PFSK-1 (cell line): ENCODE measurements around the gene EIF2A.

Experiments
- FOXP2 ChIP-seq: optimal IDR thresholded peaks from 2 replicates; pipeline ENCODE3; 2011; ENCODE audit warnings: borderline replicate concordance, control low read depth, inconsistent platforms; ENCODE audit not compliant: insufficient read depth; ENCODE audit errors: extremely low read length, extremely low read depth
- POLR2AphosphoS5 ChIP-seq: IDR thresholded peaks from 2 replicates; pipeline ENCODE4 v1.6.1; 2012; ENCODE audit warnings: low read depth, mild to moderate bottlenecking, control low read depth, low read length, moderate library complexity
- SIN3A ChIP-seq: IDR thresholded peaks from 2 replicates; pipeline ENCODE4 v1.6.1; 2012; ENCODE audit warnings: mild to moderate bottlenecking, low read length, moderate library complexity, borderline replicate concordance; ENCODE audit not compliant: insufficient read depth
- TAF1 ChIP-seq: IDR thresholded peaks from 2 replicates; pipeline ENCODE4 v1.6.1; 2012; ENCODE audit warnings: low read length, control low read depth, borderline replicate concordance; ENCODE audit not compliant: insufficient read depth
- TF ChIP-seq, protein P1 (sequence below), 2 experiments: IDR thresholded peaks; 2 replicates each; pipeline versions ENCODE4 v1.6.1 to v1.8.0; 2011 to 2012; ENCODE audit warnings: low read depth in 2 of 2, low read length in 2 of 2, control low read depth in 1 of 2, inconsistent platforms in 1 of 2, mild to moderate bottlenecking in 1 of 2, moderate library complexity in 1 of 2; ENCODE audit not compliant: insufficient read depth in 1 of 2

The EIF2A gene

DNA sequence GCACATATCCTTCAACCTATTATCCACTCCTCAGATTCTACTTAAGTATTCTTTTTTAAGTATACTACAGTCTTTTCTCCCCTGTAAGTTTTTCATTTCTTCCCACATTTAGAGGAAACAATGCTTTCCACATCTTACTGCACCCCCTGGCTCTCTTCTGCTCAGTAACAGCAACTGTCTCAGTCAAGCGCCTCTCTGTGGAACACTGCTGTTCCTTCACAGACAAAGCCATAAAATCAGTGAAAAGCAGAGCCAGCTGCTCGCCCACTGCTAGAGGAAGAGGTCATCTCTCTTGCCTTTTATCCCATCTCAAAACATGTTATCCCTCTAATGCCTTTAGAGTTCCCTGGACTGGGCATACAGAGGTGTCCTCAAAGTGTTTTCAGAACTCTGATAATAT, 25.1 kb upstream of the EIF2A start:
- no peak for TF ChIP-seq POLR2AphosphoS5
- no peak for TF ChIP-seq FOXP2
- TF ChIP-seq SIN3A: no peak
- TF ChIP-seq, protein P1, sequence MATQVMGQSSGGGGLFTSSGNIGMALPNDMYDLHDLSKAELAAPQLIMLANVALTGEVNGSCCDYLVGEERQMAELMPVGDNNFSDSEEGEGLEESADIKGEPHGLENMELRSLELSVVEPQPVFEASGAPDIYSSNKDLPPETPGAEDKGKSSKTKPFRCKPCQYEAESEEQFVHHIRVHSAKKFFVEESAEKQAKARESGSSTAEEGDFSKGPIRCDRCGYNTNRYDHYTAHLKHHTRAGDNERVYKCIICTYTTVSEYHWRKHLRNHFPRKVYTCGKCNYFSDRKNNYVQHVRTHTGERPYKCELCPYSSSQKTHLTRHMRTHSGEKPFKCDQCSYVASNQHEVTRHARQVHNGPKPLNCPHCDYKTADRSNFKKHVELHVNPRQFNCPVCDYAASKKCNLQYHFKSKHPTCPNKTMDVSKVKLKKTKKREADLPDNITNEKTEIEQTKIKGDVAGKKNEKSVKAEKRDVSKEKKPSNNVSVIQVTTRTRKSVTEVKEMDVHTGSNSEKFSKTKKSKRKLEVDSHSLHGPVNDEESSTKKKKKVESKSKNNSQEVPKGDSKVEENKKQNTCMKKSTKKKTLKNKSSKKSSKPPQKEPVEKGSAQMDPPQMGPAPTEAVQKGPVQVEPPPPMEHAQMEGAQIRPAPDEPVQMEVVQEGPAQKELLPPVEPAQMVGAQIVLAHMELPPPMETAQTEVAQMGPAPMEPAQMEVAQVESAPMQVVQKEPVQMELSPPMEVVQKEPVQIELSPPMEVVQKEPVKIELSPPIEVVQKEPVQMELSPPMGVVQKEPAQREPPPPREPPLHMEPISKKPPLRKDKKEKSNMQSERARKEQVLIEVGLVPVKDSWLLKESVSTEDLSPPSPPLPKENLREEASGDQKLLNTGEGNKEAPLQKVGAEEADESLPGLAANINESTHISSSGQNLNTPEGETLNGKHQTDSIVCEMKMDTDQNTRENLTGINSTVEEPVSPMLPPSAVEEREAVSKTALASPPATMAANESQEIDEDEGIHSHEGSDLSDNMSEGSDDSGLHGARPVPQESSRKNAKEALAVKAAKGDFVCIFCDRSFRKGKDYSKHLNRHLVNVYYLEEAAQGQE (IDR thresholded peaks at IDR 0.05; ENCODE audit: insufficient read depth in 1 of 2, low read depth in 2 of 2, low read length in 2 of 2): no peak
- TF ChIP-seq TAF1: no peak

DNA sequence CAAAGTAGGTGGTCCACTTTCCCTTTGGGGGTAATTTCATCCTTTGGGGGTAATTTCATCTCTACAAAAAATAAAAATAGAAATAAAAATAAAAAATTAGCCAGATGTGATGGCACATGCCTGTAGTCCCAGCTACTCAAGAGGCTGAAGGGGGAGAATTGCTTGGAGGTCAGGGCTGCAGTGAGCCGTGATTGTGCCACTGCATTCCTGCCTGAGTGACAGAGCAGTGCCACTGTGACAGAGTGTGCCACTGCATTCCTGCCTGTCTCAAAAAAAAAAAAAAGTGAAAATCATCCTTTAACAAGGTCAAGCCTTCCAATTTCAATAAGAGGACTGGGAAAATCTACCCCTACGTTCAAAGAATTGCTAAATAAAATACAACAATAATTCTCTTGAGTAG, 23.0 kb upstream of the EIF2A start:
- no peak for TF ChIP-seq POLR2AphosphoS5

DNA sequence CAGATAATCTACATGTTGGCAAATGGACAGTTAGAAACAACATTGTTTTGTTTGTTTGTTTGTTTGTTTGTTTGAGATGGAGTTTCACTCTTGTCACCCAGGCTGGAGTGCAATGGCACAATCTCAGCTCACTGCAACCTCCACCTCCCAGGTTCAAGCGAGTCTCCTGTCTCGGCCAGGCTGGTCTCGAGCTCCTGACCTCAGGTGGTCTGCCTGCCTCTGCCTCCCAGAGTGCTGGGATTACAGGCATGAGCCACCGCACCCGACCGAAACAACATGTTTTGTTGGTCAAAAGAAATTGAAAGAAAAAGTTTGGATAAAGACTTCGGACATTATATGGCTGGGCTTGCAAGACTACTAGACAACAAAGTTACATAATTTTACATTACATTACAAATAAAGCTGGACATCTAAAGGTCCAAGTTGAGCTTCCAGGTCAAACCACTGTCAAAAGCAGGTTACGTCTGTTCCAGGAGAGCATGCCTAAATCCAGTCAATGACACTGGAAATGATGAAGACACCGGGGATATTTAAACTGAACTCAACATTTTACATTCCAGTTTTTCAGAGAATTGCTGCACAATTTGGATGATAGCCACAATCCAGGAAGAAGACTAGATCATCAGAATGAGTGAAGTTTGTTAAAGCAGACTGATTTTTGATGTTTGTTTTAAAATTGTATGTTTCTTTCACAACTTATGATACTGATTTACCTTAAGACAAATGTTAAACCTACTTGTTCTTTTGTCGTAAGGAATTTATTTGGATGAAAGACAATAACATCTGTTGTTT, 18.9 kb upstream of the EIF2A start:
- TF ChIP-seq TAF1 (no peak), POLR2AphosphoS5 (no peak), FOXP2 (no peak), SIN3A (no peak)
- TF ChIP-seq, protein P1 (IDR thresholded peaks at IDR 0.05; ENCODE audit: insufficient read depth in 1 of 2, low read depth in 2 of 2, low read length in 2 of 2): no peak

DNA sequence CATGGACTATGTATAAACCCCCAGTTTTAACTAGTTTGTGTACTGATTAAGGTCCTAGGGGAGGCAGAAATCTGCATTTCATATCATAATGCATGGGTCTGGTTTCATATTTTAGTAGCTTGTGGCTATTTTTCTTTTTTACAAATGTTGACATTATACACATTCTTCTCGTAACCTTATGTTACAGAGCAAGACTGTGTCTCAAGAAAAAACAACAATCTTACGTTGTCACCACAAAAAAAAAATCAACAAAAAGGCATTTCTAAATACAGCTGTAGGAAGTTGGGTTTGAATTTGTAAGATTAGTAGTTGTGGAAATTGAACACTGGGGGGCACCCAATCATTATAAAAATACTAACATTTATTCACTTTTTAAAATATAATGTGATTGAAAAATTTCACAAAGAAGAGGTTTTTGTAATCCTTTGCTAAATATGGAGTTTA, 18.2 kb upstream of the EIF2A start:
- TF ChIP-seq, protein P1 (IDR thresholded peaks at IDR 0.05; ENCODE audit: insufficient read depth in 1 of 2, low read depth in 2 of 2, low read length in 2 of 2): no peak
- TF ChIP-seq SIN3A (no peak), FOXP2 (no peak), TAF1 (no peak), POLR2AphosphoS5 (no peak)

DNA sequence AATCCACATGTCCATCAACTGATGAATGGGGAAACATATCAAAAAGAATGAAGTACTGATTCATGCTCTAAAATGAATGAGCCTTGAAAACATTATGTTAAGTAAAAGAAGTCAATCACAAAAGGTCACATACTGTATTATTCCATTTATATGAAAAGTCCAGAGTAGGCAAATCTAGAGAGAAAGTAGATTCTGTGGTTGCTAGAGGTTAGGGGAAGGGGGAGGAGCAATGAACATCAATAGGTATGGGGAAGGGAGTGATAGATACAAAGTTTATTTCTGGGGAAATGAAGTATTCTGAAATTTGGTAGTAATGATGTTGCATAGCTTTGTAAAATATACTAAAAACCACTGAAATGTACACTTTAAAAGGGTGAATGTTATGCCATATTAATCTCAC, 14.8 kb upstream of the EIF2A start:
- TF ChIP-seq, protein P1 (IDR thresholded peaks at IDR 0.05; ENCODE audit: insufficient read depth in 1 of 2, low read depth in 2 of 2, low read length in 2 of 2): no peak
